Mammary epithelial cell (primary cell): ENCODE measurements around the gene RBM18.

Source experiments
- CTCF ChIP-seq, 2 donors: IDR thresholded peaks in 1 of 2; conservative IDR thresholded peaks in 1 of 2; 2 replicates each; pipeline ENCODE4 v1.5.1; 2011 to 2012; ENCODE audit warnings: inconsistent platforms in 2 of 2, low read length in 2 of 2, mild to moderate bottlenecking in 2 of 2, control low read depth in 1 of 2, low read depth in 1 of 2; ENCODE audit not compliant: insufficient read depth in 1 of 2; ENCODE audit errors: extremely low read depth in 1 of 2
- EZH2 ChIP-seq: IDR thresholded peaks from 2 replicates; pipeline ENCODE4 v1.6.1; 2012; ENCODE audit warnings: low read length, inconsistent platforms, borderline replicate concordance

- no peak for TF ChIP-seq CTCF (conservative IDR thresholded peaks at IDR 0.05 in 1 of 2, IDR thresholded peaks at IDR 0.05 in 1 of 2; ENCODE audit: extremely low read depth in 1 of 2, insufficient read depth in 1 of 2, low read depth in 1 of 2, low read length in 2 of 2)
- TF ChIP-seq EZH2 = no peak
Observed at GRCh38 chr9:122276096-122276495, 11.5 kb upstream of the RBM18 start.
